Fibroblast of skin of back (primary cell): ENCODE results near the gene FBXL17.

Source experiments
- DNase-seq: peaks from one replicate; pipeline ENCODE4 v3.0.0-alpha.2; 2013

FBXL17 gene

GRCh38 chr5:108372369-108372768 is 9.5 kb downstream of the FBXL17 start:
- no peak for DNase-seq

- DNase-seq: no peak
These were observed 10.6 kb downstream of the FBXL17 start for GRCh38 chr5:108371263-108371662.

DNA sequence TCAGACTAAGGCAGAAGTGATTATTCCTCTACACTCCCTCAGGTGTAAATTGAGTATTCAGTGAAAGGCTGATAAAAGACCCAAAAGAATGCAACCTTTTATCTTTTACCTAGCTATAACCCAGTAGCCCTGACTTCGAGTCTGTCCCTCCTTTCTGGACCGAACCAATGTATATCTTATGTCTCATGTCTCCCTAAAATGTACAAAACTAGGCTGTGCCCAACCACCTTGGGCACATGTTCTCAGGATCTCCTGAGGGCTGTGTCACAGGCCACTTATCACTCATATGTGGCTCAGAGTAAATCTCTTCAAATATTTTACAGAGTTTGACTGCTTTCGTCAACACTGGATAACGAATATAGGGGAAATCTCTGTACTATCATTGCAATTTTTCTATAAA is 12.7 kb downstream of the FBXL17 start:
- DNase-seq: no peak

- no peak for DNase-seq
These were observed 14.1 kb downstream of the FBXL17 start for GRCh38 chr5:108367679-108368334.

DNA sequence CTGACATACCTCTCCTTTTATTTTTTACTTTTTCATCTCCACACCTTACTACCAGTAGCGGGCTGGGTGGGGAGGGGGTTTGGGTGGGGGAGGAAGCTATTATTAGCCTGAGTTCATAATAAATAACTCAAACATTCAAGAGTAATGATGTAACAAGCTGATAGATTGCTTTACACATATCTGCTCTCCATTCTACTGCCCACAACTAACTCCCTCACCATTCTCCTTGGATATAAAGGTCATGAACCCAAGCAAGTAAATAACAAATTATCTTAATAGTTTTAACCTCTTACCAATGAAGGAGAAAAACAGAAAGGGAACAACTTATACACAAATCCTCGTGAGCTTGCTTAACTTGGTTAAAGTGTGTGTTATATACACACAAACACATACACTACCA is 15.4 kb downstream of the FBXL17 start:
- DNase-seq: no peak

- DNase-seq: no peak
These were observed 20.1 kb downstream of the FBXL17 start for GRCh38 chr5:108361771-108362170.

GRCh38 chr5:108361239-108361638 is 20.7 kb downstream of the FBXL17 start:
- no peak for DNase-seq

DNA sequence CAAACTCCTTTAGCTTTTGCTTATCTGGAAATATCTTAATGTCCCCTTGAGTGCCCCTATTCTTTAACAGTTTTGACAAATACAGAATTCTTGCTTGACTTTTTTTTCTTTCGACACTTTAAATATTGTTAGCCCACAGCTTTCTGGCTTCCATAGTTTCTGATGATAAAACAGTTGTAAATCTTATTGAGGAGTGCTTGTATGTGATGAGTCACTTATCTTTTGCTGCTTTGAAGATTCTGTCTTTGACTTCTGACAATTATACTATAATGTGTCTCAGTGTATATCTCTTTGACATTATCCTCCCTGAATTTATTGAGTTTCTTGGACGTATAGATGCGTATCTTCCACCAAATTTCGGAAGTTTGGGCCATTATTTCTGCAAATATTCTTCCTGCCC is 21.6 kb downstream of the FBXL17 start:
- no peak for DNase-seq

- no peak for DNase-seq
These were observed 25.6 kb downstream of the FBXL17 start for GRCh38 chr5:108356286-108356685.

GRCh38 chr5:108353087-108353486 is 28.8 kb downstream of the FBXL17 start:
- DNase-seq: no peak

- DNase-seq: peak; percentile 64
These were observed 36.2 kb downstream of the FBXL17 start for GRCh38 chr5:108345541-108346171.

GRCh38 chr5:108344103-108344822 is 37.6 kb downstream of the FBXL17 start:
- DNase-seq: no peak

DNA sequence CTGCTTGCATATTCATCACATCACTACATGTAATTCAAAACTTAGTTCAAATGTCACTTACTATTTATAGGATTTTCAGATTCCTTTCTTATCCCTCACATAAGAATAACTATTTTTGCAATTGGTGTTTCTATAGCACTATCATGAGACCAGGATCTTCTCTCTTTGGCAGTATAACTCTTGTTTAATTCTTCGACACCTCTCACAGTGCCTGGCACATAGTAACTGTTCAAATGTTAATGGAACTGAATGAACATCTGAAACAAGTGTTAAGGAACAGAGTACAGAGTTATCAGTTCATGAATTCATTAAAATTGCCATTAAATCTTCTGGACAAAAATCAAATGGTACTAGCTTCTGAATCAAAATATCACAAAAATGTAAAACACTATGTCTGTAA is 40.0 kb downstream of the FBXL17 start:
- DNase-seq: peak; percentile 2

DNA sequence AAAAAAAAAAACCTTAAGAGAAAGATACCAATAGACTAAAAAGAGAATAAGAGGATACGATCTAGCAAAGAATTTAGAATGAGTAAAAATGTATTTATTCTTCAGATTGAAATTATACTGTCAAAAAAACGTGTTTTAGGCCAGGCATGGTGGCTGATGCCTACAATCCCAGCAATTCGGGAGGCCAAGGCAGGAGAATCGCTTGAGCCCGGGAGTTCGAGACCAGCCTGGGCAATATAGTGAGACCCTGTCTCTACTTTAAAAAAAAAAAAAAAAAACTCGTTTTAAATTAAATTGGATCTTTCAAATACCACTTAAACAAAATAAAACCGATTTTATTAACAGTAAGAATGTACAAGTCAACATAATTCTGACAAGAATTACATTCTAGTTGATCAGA is 41.8 kb downstream of the FBXL17 start:
- DNase-seq: no peak

DNA sequence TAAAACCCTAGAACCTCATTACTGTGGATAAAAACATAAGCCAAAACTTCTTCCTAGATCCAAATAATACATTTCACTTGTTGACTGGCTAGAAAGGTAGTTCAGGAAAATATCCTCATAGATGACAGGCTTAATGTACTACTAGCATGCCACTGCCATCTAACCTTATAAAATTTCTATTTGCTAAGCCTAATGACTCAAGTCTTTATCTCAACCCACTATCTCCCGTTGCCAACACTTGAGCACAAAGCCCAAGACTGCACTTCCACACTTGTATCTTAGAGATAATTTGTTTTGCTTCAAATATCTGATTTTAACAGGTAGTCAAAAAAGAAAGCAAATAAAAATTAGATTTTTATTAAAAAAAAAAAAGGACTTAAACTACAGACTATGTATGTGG is 42.7 kb downstream of the FBXL17 start:
- DNase-seq: no peak

GRCh38 chr5:108334225-108334624 is 47.7 kb downstream of the FBXL17 start:
- DNase-seq: no peak

DNA sequence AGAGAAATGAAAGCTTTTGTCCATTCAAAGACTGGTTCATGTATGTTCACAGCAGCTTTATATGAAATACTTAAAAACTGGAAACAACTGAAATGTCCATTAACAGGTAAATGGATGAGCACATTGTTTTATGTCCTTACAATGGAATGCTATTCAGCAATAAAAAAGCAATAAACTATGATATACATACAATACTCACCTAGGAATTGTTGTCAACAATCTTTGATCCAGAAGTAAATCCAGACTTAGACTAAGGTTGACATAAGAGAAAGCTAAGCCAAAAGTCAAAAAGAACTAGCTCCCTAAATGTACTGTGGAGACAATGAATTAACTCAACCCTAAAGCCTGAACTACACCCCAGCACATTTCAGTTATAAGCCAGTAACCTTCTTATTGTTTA is 54.9 kb downstream of the FBXL17 start:
- DNase-seq: no peak

DNA sequence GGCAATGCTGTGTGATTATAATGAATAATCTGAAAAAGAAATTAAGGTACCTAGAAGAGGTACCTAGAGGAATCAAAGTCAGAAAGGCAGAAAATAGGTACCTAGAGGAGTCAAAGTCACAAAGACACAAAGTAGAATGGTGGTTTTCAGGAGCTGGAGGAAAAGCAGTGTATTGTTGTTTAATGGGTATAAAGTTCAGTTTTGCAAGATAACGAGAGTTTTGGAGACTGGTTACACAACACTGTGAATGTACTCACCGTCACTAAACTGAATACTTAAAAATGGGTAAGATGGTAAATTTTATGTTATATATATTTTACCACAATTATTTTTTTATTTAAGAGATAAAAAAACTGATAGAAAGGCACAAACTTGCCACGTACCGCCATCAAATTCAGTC is 57.0 kb downstream of the FBXL17 start:
- no peak for DNase-seq

GRCh38 chr5:108321341-108321740 is 60.6 kb downstream of the FBXL17 start:
- no peak for DNase-seq

DNA sequence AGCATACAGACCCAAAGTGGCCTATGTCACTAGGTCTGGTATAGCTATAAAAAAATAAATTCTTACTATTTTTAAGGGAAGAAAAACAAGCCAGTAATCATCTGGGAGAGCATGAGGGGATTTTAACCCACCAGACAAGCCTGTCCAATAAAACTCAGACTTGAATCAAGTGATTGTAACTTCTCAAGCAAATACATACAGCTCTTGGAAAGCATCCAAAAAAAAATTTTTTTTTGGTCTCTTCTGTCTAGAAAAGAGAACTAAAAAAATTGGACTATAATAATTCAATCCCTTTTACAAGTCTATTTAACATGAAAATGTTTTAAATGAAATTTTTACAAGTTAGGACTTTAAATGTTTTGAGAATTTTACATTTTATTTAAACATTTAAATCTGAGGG is 61.7 kb downstream of the FBXL17 start:
- no peak for DNase-seq

DNA sequence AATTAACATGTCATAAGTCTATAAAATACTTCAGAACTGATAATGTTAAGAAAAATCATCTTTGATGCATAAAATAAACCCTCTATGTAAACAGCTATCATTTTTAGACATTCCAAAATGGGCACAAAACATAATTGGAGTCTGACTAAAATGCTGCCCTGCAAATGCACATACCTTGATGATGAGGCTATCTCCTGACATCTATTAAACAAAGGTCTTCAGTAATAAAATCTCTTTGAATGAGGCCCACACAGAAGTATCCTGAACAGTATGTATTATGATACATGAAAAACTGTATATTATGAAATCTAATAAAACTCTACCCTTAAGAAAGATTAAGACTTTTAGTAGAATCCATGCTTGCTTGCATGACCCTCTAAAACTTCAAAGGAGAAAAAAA is 66.1 kb downstream of the FBXL17 start:
- DNase-seq: peak; percentile 32

- DNase-seq: no peak
These were observed 69.6 kb downstream of the FBXL17 start for GRCh38 chr5:108312258-108312657.

- DNase-seq: no peak
These were observed 70.2 kb downstream of the FBXL17 start for GRCh38 chr5:108311682-108312081.

DNA sequence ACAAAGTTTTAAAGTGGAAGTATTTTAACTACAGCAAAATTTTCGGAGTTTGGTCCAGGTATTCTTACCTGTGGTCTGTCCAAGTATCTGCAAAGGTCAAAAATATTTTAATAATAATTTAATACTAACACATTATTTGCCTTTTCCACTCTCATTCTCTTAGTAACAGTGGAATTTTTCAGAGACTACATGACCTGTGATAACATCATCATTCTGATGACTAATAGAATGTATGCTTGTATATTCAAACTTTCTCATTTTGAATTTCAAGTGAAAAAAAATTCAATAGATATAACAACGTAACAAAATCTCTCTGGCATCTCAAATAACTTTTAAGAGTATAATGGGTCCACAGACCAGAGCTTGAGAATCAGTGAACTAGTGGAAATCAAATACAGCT is 78.3 kb downstream of the FBXL17 start:
- DNase-seq: no peak
